IPS-18c (cell line): ENCODE results near the gene RBMS1.

Source experiments
- H3K4me3 ChIP-seq: 2 replicates; pipeline ENCODE4 v1.7.0; 2013; ENCODE audit warnings: low read depth, mild to moderate bottlenecking, low read length, moderate library complexity; ENCODE audit not compliant: insufficient read depth
- H3K9me3 ChIP-seq: one replicate; pipeline ENCODE4 v1.6.1; 2013; ENCODE audit warnings: mild to moderate bottlenecking, low read length, moderate library complexity; ENCODE audit not compliant: control insufficient read depth, insufficient read depth

The RBMS1 gene

DNA sequence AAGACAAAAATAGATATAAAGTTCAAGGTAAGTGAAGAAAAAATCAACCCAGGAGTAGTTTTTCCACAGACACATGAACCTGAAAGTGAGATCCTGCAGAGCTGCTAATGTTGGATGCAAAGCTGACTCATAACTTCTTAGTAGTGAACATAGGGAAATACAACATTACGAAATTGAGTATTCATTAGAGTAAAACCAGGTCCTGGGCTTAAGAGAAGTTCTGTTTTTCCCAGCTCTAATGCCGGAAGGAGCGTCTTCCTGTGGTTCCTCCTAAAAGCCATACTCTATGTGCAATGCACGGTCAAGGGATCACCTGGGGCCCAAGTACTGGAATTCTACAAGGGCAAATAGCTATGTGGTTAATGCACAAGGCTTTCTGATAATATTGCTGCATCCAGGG, 141.7 kb downstream of the RBMS1 start:
- H3K9me3 ChIP-seq, result no peaks in the 10 kb centered on the region
- no peak overlapping the region for H3K4me3 ChIP-seq

GRCh38 chr2:160349306-160349705, 144.3 kb downstream of the RBMS1 start:
- H3K9me3 ChIP-seq, result no peaks in the 10 kb centered on the region
- H3K4me3 ChIP-seq, result no peak overlapping the region

DNA sequence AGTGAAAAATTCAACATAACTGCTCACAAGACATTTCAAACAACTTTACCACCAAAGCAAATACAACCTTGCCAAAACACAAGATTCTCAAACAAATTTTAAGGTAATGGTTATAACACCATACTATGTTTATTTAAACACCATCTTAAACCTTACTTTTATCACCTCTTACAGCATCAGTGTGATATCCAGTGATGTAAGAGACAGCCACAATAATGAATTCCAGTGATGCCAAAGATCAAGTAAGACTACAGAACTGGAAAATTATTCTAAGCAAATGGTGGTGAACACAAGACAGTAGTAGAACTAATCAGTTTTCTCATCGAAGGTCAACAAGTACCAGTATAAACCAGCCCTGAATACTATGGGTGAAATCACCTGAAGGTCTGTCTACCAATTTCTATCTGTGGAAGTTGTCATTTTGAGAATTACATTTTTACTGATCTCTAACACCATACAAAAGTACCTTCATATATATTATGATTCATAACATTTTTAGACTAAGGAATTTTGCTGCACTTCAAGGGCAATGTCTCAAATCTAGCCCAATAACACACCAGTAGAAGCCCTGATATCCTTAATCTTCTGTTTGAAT, 146.2 kb downstream of the RBMS1 start:
- Histone ChIP-seq H3K9me3 (no peaks in the 10 kb centered on the region), H3K4me3 (no peak overlapping the region)

DNA sequence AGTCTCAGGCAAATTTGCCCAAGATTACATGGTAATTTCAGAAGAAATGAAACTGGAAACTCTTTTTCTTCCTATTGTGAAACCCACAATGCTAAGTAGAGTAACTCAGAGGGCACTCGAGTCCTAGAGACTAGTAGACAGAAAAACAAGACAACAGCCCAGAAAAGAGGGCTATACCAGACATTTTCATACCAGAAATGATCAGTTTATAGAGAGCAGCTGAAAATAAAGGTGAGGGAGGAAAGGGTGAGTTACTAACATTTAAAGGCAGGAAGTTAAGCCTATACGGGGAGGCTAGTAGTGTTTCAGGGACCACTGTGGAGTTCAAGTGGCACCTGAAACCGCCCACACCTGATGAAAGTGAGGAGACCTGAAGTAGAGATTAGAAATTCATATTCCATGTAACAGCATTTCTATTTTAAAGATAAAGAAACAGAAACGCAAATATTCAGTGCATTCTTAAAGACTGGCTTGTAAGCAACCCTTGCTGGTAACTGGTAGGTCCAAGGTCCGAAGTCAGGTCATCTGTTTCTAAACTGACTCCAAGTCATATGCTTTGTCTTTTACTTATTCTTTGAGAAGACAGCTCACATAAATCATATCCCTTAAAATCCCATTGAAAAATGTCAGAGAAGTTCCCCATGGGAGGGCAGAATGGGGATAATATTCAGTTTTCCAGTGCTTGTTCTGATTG, 148.4 kb downstream of the RBMS1 start:
- Histone ChIP-seq H3K4me3 (no peak overlapping the region), H3K9me3 (no peaks in the 10 kb centered on the region)

- H3K9me3 ChIP-seq, result no peaks in the 10 kb centered on the region
- H3K4me3 ChIP-seq, result no peak overlapping the region
Measured at GRCh38 chr2:160343404-160343803, 150.2 kb downstream of the RBMS1 start.

DNA sequence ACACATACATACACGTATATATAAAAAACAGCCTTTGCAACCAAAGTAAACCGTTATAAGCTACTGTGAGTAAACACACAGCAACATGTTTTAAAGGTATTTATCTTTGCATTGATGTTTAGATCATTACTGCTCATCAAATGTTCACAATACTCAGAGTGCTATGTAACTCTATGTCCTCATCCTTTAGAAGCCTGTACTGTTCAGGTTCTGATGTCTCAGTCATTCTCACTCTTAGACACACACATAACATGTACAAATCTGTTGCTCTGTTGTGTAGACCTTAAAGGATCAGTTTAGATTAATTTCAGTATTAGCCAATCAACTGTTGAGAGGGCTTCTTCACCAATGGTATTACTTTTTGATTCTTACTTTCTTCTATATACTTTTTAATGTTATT, 153.9 kb downstream of the RBMS1 start:
- Histone ChIP-seq H3K4me3 (no peak overlapping the region), H3K9me3 (no peaks in the 10 kb centered on the region)

DNA sequence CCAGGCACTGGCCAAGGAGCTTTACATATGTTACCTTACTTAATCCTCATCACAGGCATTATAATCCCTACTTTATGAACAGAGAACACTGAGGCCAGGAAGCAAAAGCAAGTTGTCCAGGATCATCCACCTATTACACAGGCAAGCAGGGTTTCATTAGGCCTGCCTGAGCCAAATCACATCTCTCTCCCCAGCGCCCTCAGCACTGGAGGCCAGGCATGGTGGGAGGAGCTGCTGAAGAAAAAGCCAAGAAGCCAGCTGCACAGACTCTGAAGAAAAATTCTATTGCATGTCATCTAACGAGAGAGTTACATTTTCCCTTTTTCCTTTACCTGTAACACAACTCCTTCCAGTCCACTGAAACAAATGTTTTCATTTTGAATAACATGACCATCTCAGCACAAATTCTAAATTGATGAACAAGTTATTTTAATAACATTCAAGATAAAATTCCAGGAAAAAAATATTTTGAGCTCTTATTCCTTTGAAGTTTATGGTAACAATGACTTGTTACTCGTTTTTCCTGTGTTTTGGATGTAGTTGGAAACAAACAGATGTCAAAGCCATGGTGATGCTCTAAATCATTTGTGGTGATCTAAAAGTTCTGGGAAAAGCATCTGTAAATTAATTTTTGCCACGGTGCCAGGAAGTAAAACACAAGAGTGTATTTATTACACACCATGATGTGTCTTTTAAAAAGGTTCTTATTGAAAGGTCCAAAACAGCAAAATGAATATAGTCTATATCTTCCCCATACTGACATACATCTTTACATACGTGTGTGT, 154.5 kb downstream of the RBMS1 start:
- no peaks in the 10 kb centered on the region for H3K9me3 ChIP-seq
- H3K4me3 ChIP-seq, result no peak overlapping the region

DNA sequence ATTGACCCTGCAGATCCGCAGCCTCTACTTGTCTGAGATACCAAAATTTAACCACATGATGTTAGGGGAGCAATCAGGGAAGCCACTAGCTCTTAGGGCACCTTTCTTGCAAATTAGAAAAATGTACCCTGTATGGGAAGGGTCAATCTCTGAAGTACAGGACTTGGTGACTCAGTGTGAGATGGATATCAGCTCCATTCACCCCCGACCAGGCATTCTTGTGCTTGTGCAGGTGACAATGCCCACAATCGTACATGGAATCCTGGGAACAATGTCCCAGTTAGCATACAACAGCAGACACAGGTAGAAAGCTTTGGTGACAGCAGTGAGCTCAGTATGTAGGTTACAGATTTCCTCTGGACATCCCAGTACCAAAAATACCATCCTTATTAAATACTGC, 155.9 kb downstream of the RBMS1 start:
- Histone ChIP-seq H3K4me3 (no peak overlapping the region), H3K9me3 (no peaks in the 10 kb centered on the region)

DNA sequence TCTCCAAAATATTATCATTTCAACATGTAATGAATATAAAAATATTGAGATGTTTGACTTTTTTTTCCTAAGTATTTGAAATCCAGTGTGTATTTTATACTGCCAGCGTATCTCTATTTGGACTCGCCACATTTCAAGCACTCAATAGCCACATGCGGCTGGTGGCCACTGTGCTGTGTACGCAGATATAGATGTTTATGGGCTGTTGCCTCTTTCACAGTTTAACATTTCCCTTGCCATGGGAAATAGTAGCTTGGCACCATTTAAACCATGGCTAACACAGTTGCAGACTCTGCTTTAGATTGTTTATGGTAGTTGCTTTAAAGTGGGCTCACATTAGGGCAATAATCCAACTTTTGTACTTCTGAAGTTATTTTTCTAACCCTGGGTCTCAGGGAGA, 157.0 kb downstream of the RBMS1 start:
- no peaks in the 10 kb centered on the region for H3K9me3 ChIP-seq
- no peak overlapping the region for H3K4me3 ChIP-seq

- H3K9me3 ChIP-seq, result no peaks in the 10 kb centered on the region
Measured at GRCh38 chr2:160336105-160336504, 157.5 kb downstream of the RBMS1 start.

GRCh38 chr2:160335441-160335840, 158.2 kb downstream of the RBMS1 start:
- Histone ChIP-seq H3K4me3 (no peak overlapping the region), H3K9me3 (no peaks in the 10 kb centered on the region)

More at GRCh38 chr2:160336105-160336504, 157.5 kb downstream of the RBMS1 start:
- no peak overlapping the region for H3K4me3 ChIP-seq

DNA sequence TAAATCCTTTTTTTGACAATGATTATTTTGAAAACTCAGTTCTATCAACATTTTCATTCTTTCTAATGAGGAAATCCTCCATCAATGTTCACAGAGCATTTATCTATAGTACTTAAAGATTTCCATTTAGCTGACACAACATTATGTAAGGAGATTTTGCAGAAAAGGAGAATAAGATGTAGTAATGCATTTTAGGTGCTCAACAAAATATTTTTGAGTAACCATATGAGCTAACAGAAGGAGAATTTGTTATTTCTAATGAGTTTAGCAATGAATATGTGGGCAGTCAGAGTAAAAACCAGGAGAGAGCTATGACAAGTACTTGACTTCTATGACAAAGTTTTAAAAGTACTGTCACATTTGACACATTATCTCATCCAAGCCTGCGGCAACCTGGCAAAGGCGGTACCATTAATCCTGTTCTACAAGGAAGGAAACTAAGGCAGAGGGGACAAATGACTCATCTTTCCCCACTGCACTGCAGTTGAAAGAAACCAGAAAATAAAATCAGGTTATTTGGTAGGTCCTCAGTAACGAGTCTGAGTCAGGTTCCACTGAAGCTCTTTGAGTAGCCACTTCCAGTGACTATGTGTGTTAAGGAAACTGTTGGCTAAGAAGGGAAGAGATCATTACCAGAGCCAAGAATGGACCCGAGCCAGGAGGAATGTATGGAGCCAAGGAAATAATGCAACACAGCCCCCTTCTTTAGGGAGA, 159.4 kb downstream of the RBMS1 start:
- Histone ChIP-seq H3K9me3 (no peaks in the 10 kb centered on the region), H3K4me3 (no peak overlapping the region)

- no peaks in the 10 kb centered on the region for H3K9me3 ChIP-seq
- no peak overlapping the region for H3K4me3 ChIP-seq
Measured at GRCh38 chr2:160333324-160334027, 160.1 kb downstream of the RBMS1 start.

GRCh38 chr2:160332318-160332717, 161.3 kb downstream of the RBMS1 start:
- Histone ChIP-seq H3K4me3 (no peak overlapping the region), H3K9me3 (no peaks in the 10 kb centered on the region)

DNA sequence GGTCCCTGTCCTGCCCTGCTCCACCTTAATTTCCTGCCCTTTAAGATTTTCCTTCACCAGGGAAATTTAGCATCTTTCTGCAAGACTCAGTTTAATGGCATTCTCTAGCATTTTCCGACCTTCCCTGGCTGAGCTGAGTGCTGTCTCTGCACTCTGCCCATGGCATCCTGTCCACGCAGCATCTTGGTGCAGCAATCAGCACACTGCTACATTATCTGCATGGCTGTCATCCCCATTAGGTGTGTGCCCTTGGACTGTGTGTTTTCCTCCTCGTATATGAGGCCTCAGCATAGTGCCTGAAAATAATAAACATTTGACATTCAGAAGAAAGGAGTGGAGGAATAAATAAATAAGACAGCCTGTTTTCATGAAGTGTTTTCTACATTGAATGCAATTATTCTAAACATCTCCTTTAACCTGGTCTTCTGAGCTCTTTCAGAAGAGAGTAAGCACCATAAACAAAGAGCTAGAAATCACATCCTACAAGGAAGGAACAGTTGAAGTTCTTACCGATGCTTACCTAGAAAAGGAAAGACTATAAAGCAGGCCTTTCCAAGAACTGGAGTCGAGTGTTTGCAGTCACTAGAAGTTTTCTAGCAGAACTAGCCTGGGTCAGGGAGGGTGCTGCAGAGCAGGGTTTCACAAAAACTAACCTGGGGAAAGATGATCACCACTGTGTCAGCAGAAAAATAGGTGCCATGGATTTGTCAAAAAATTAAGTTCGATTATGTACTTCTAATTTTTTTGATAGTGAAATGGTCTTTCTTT, 162.2 kb downstream of the RBMS1 start:
- no peak overlapping the region for H3K4me3 ChIP-seq
- no peaks in the 10 kb centered on the region for H3K9me3 ChIP-seq

GRCh38 chr2:160328811-160329527, 164.6 kb downstream of the RBMS1 start:
- no peak overlapping the region for H3K4me3 ChIP-seq

More at GRCh38 chr2:160328811-160329527, 164.6 kb downstream of the RBMS1 start:
- no peaks in the 10 kb centered on the region for H3K9me3 ChIP-seq
